Activated CD8-positive, alpha-beta memory T cell treated with anti-CD3 and anti-CD28 coated beads, Interleukin-2, amount 50 U/mL, for 48 hours (primary cell): ENCODE data around the gene LYVE1.

ENCODE experiments used
- DNase-seq: peaks from one replicate; pipeline ENCODE4 v3.0.0-alpha.2; 2020

LYVE1 gene

DNA sequence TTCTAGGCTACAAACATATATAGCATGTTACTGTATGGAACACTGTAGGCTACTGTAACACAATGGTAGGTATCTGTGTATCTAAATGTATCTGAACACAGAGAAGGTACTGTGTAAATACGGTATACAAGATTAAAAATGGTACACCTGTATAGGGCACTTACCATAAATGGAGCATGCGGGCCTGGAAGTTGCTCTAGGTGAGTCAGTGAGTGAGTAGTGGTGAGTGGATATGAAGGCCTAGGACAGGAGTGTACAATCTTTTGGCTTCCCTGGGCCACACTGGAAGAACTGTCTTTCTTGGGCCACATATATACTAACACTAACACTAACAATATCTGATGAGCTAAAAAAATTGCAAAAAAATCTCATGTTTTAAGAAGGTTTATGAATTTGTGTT, 48.8 kb downstream of the LYVE1 start:
- DNase-seq: no peak

- no peak for DNase-seq
Measured at GRCh38 chr11:10518891-10519290, 49.6 kb downstream of the LYVE1 start.

DNA sequence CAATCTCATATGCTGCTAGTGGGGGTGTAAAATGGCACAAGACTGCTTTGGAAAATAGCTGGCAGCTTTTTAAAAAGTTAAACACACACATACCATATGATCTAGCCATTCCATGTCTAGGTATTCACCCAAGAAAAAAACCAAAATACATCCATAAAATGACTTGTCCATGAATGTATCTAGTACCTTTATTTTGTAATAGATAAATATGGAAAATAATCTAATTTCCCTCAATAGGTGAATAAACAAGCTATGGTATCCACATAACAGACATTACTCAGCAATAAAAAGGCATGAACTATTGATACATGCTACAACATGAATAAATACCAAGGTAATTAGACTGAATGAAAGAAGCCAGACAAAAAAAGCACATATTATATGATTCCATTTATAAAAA, 50.3 kb downstream of the LYVE1 start:
- no peak for DNase-seq

DNA sequence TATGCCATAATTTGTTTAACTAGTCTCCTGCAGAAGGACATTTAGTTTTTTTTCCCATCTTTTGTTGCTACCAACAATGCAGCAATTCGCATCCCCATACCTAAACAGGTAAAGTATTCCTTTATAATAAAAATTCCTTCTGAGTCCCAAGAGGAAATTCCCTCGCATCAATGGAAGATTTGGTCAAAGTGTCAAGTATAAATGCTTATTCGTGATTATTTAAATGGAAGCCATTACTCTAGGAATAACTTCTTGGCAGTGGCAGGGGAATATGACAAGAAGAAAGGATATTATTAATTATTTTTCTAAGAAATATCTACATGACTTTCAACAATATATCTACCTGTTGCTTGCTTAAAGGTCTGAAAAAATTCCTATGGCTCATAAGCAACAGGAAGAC, 53.0 kb downstream of the LYVE1 start:
- no peak for DNase-seq

- DNase-seq: no peak
Measured at GRCh38 chr11:10514709-10515108, 53.8 kb downstream of the LYVE1 start.

- DNase-seq: no peak
Measured at GRCh38 chr11:10514202-10514601, 54.3 kb downstream of the LYVE1 start.

DNA sequence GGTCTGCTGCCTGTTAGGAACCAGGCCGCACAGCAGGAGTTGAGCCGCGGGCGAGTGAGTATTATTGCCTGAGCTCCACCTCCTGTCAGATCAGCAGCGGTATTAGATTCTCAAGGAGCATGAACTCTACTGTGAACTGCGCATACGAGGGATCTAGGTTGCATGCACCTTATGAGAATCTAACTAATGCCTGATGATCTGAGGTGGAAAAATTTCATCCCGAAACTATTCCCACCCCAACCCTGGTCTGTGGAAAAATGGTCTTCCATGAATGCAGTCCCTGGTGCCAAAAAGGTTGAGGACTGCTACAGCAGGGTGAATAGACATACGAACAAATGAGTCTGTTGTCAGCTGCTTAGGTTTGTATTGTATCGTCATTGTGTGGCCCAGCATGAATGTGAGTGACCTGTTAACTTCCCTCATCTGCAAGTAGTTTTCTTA, 57.3 kb downstream of the LYVE1 start:
- no peak for DNase-seq
